SU-DHL-6 (cell line): ENCODE data around the gene PSTPIP1.

Source experiments
- H2AFZ ChIP-seq: fragments of 200-600 bp; sonication (generic); 2 replicates; pipeline ENCODE4 v1.6.1; 2014; ENCODE audit warnings: low read depth, mild to moderate bottlenecking, moderate library complexity, mixed read lengths, antibody characterized with exemption, low read length; ENCODE audit not compliant: severe bottlenecking
- H3F3A ChIP-seq: fragments of 200-600 bp; shearing (Covaris generic); 2 replicates; pipeline ENCODE4 v1.6.0; 2016; ENCODE audit warnings: antibody characterized with exemption, mild to moderate bottlenecking; ENCODE audit not compliant: insufficient read depth
- H3K27ac ChIP-seq: fragments of 200-600 bp; sonication (generic); 2 replicates; pipeline ENCODE4 v1.5.1; 2016; ENCODE audit warnings: low read depth, mild to moderate bottlenecking, low read length, moderate library complexity, mixed read lengths
- H3K27me3 ChIP-seq: fragments of 200-600 bp; sonication (generic), shearing (Covaris generic); 2 replicates; pipeline ENCODE4 v1.6.0; 2014; ENCODE audit warnings: mild to moderate bottlenecking, low read length
- H3K36me3 ChIP-seq: fragments of 200-600 bp; sonication (generic); 2 replicates; pipeline ENCODE4 v1.6.1; 2014; ENCODE audit warnings: mild to moderate bottlenecking, low read length, mixed read lengths
- H3K4me2 ChIP-seq: fragments of 300-600, 200-600 bp; shearing (Covaris generic), sonication (generic); 2 replicates; pipeline ENCODE4 v1.6.0; 2014; ENCODE audit warnings: low read length, low read depth, mild to moderate bottlenecking; ENCODE audit not compliant: poor library complexity, severe bottlenecking
- H3K4me3 ChIP-seq: fragments of 200-600 bp; sonication (generic); 2 replicates; pipeline ENCODE4 v1.5.1; 2014; ENCODE audit warnings: antibody characterized with exemption, low read length, mild to moderate bottlenecking, mixed read lengths; ENCODE audit not compliant: insufficient read depth, poor library complexity, severe bottlenecking
- H3K79me2 ChIP-seq: fragments of 200-600 bp; sonication (generic); 2 replicates; pipeline ENCODE4 v1.6.1; 2014; ENCODE audit warnings: mild to moderate bottlenecking, low read length, moderate library complexity; ENCODE audit not compliant: insufficient read depth
- H3K9ac ChIP-seq: fragments of 200-600 bp; sonication (generic); 2 replicates; pipeline ENCODE4 v1.7.0; 2014; ENCODE audit warnings: mild to moderate bottlenecking, low read length
- H3K9me2 ChIP-seq: fragments of 200-600 bp; sonication (generic); replicated peaks from 2 replicates; pipeline ENCODE4 v1.6.1; 2014; ENCODE audit warnings: low read length; ENCODE audit not compliant: insufficient read depth
- H3K9me3 ChIP-seq: fragments of 200-600 bp; sonication (generic); 2 replicates; pipeline ENCODE4 v1.6.1; 2014; ENCODE audit warnings: low read length, mixed read lengths; ENCODE audit not compliant: insufficient read depth
- H4K20me1 ChIP-seq: fragments of 200-600 bp; sonication (generic); 2 replicates; pipeline ENCODE4 v1.6.1; 2014; ENCODE audit warnings: low read depth, mild to moderate bottlenecking, antibody characterized with exemption, low read length, moderate library complexity, mixed read lengths
- CTCF ChIP-seq: fragments of 200-600 bp; sonication (generic); IDR thresholded peaks from one replicate; pipeline ENCODE4 v1.5.1; 2017; ENCODE audit warnings: antibody characterized with exemption, mild to moderate bottlenecking, low read length, moderate library complexity; ENCODE audit not compliant: insufficient read depth, poor library complexity, severe bottlenecking
- EZH2phosphoT487 ChIP-seq: fragments of 200-600 bp; sonication (generic), shearing (Covaris generic); conservative IDR thresholded peaks from 2 replicates; pipeline ENCODE4 v1.6.1; 2018; ENCODE audit warnings: mild to moderate bottlenecking, antibody characterized with exemption, low read length, moderate library complexity, mixed read lengths

Gene PSTPIP1

GRCh38 chr15:77035584-77035983 lies 40.7 kb downstream of the PSTPIP1 start:
- Histone ChIP-seq H3K4me2 (no peak overlapping the region), H3K9me3 (no peaks in the 10 kb centered on the region), H3K36me3 (no peaks in the 10 kb centered on the region), H3K27me3 (no peaks in the 10 kb centered on the region), H4K20me1 (no peaks in the 10 kb centered on the region), H3F3A (no peaks in the 10 kb centered on the region), H3K27ac (no peak overlapping the region), H2AFZ (no peak overlapping the region), H3K9ac (no peak overlapping the region), H3K4me3 (no peak overlapping the region), H3K9me2 (no peaks in the 10 kb centered on the region), H3K79me2 (no peaks in the 10 kb centered on the region)
- TF ChIP-seq EZH2phosphoT487 (no peak), CTCF (no peak)

GRCh38 chr15:77035999-77036471 lies 41.1 kb downstream of the PSTPIP1 start:
- H3K9ac ChIP-seq = no peak overlapping the region
- no peaks in the 10 kb centered on the region for H3K27me3 ChIP-seq
- no peaks in the 10 kb centered on the region for H3K79me2 ChIP-seq
- no peaks in the 10 kb centered on the region for H3K9me2 ChIP-seq
- H3K27ac ChIP-seq = no peak overlapping the region
- H2AFZ ChIP-seq = no peak overlapping the region
- H3K9me3 ChIP-seq = no peaks in the 10 kb centered on the region
- no peak overlapping the region for H3K4me2 ChIP-seq
- H4K20me1 ChIP-seq = no peaks in the 10 kb centered on the region
- 0 out of 2 replicates have a peak, but pooled peaks cover 3% of the 10 kb centered on the region for H3F3A ChIP-seq
- no peaks in the 10 kb centered on the region for H3K36me3 ChIP-seq
- no peak for TF ChIP-seq CTCF
- TF ChIP-seq EZH2phosphoT487 = no peak
- no peak overlapping the region for H3K4me3 ChIP-seq

- Histone ChIP-seq H3K27me3 (no peaks in the 10 kb centered on the region), H3F3A (0 out of 2 replicates have a peak, but pooled peaks cover 5% of the 10 kb centered on the region), H4K20me1 (no peaks in the 10 kb centered on the region), H3K9me3 (no peaks in the 10 kb centered on the region), H2AFZ (no peak overlapping the region), H3K4me3 (no peak overlapping the region), H3K27ac (no peak overlapping the region), H3K9me2 (no peaks in the 10 kb centered on the region), H3K4me2 (no peak overlapping the region), H3K9ac (no peak overlapping the region), H3K79me2 (no peaks in the 10 kb centered on the region), H3K36me3 (no peaks in the 10 kb centered on the region)
- TF ChIP-seq CTCF = no peak
- TF ChIP-seq EZH2phosphoT487 = no peak
Measured at GRCh38 chr15:77036537-77037387, 41.8 kb downstream of the PSTPIP1 start.
